ENCODE results near the gene DOCK4. TPM values are rescaled to one million over a fixed set of nuclear protein-coding genes. Genes with fewer than 3 reads are reported as not detected.

The DOCK4 gene
- total RNA-seq, 1 experiment from 2014 or later = 20.4 TPM

GRCh38 chr7:111815354-111815753 is 390.8 kb downstream of the DOCK4 start:
- ATAC-seq (no peak), DNase-seq (ENCODE audit: low spot score) (no peak)
- TF ChIP-seq MYBL2 (CRISPR knock-in tag; IDR thresholded peaks at IDR 0.05) = no peak
- TF ChIP-seq SP1 (CRISPR knock-in tag; conservative IDR thresholded peaks at IDR 0.05) = no peak
- TF ChIP-seq CREM (CRISPR knock-in tag; IDR thresholded peaks at IDR 0.05) = no peak
- TF ChIP-seq RORB (CRISPR knock-in tag; IDR thresholded peaks at IDR 0.05) = no peak
- no peak for TF ChIP-seq ZNF263 (CRISPR knock-in tag; IDR thresholded peaks at IDR 0.05; ENCODE audit: low read depth)
- no peak for TF ChIP-seq FOXP1 (CRISPR knock-in tag; IDR thresholded peaks at IDR 0.05; ENCODE audit: borderline replicate concordance)
- TF ChIP-seq JUN (CRISPR knock-in tag; IDR thresholded peaks at IDR 0.05) = no peak
- no peak for TF ChIP-seq CDX4 (CRISPR knock-in tag; IDR thresholded peaks at IDR 0.05; ENCODE audit: borderline replicate concordance)
- TF ChIP-seq PRDM15 (CRISPR knock-in tag; IDR thresholded peaks at IDR 0.05) = no peak
- TF ChIP-seq ZNF219 (CRISPR knock-in tag; IDR thresholded peaks at IDR 0.05; ENCODE audit: borderline replicate concordance) = no peak
- TF ChIP-seq AFF4 (CRISPR knock-in tag; IDR thresholded peaks at IDR 0.05; ENCODE audit: borderline replicate concordance) = no peak
- TF ChIP-seq E2F4 (CRISPR knock-in tag; IDR thresholded peaks at IDR 0.05; ENCODE audit: borderline replicate concordance, low read depth) = no peak
- TF ChIP-seq ESRRA (CRISPR knock-in tag; IDR thresholded peaks at IDR 0.05; ENCODE audit: borderline replicate concordance) = no peak
- TF ChIP-seq RELA (CRISPR knock-in tag; IDR thresholded peaks at IDR 0.05; ENCODE audit: borderline replicate concordance) = no peak
- TF ChIP-seq FOXJ3 (CRISPR knock-in tag; IDR thresholded peaks at IDR 0.05; ENCODE audit: borderline replicate concordance) = no peak
- no peak for TF ChIP-seq CREB1 (CRISPR knock-in tag; IDR thresholded peaks at IDR 0.05)
- TF ChIP-seq STAT6 (CRISPR knock-in tag; conservative IDR thresholded peaks at IDR 0.05; ENCODE audit: low read depth) = no peak
- no peak for TF ChIP-seq USF1 (CRISPR knock-in tag; IDR thresholded peaks at IDR 0.05)
- no peak for TF ChIP-seq SOX15 (CRISPR knock-in tag; IDR thresholded peaks at IDR 0.05)
- TF ChIP-seq ZNF671 (CRISPR knock-in tag; IDR thresholded peaks at IDR 0.05) = no peak
- Mint-ChIP-seq H3K4me1 (no peaks in the 10 kb centered on the region), H3K36me3 (no peaks in the 10 kb centered on the region), H3K9me3 (no peaks in the 10 kb centered on the region), H3K27me3 (ENCODE audit: low read depth) (no peaks in the 10 kb centered on the region), H3K4me3 (no peak overlapping the region), H3K27ac (no peak overlapping the region)
- CTCF ChIA-PET = no interaction called here
- POLR2A ChIA-PET = no interaction called here
